ENCODE data around the gene MSL1. TPM values are rescaled to one million over a fixed set of nuclear protein-coding genes. Genes with fewer than 3 reads are reported as not detected.

Gene MSL1
- total RNA-seq, 1 experiment from 2014 or later: 49.4 TPM

GRCh38 chr17:40151414-40151963 is 29.7 kb downstream of the MSL1 start:
- Histone ChIP-seq H3K27ac (no peak overlapping the region), H3K9me3 (replicated peaks) (no peaks in the 10 kb centered on the region), H3K36me3 (peaks cover 89% of the 10 kb centered on the region), H3K27me3 (replicated peaks) (no peaks in the 10 kb centered on the region), H3K4me1 (replicated peaks) (no peaks in the 10 kb centered on the region), H3K4me3 (no peak overlapping the region)
- DNase-seq (ENCODE audit: low read depth in 1 of 2, low spot score in 2 of 2): no peak

GRCh38 chr17:40153603-40154236 is 31.9 kb downstream of the MSL1 start:
- DNase-seq (ENCODE audit: low read depth in 1 of 2, low spot score in 2 of 2): no peak
- Histone ChIP-seq H3K9me3 (replicated peaks) (no peaks in the 10 kb centered on the region), H3K27me3 (replicated peaks) (no peaks in the 10 kb centered on the region), H3K4me3 (no peak overlapping the region), H3K36me3 (peaks cover 74% of the 10 kb centered on the region), H3K27ac (no peak overlapping the region), H3K4me1 (replicated peaks) (no peaks in the 10 kb centered on the region)

GRCh38 chr17:40157973-40158372 is 36.2 kb downstream of the MSL1 start:
- no peaks in the 10 kb centered on the region for H3K27me3 ChIP-seq (replicated peaks)
- H3K9me3 ChIP-seq (replicated peaks): no peaks in the 10 kb centered on the region
- H3K4me1 ChIP-seq (replicated peaks): no peaks in the 10 kb centered on the region
- H3K4me3 ChIP-seq: no peak overlapping the region
- no peak overlapping the region for H3K27ac ChIP-seq
- DNase-seq (ENCODE audit: low read depth in 1 of 2, low spot score in 2 of 2): no peak
- peaks cover 63% of the 10 kb centered on the region for H3K36me3 ChIP-seq

GRCh38 chr17:40158438-40159013 is 36.8 kb downstream of the MSL1 start:
- H3K27ac ChIP-seq: no peak overlapping the region
- H3K27me3 ChIP-seq (replicated peaks): no peaks in the 10 kb centered on the region
- H3K4me3 ChIP-seq: no peak overlapping the region
- no peaks in the 10 kb centered on the region for H3K9me3 ChIP-seq (replicated peaks)
- DNase-seq (ENCODE audit: low read depth in 1 of 2, low spot score in 2 of 2): no peak
- no peaks in the 10 kb centered on the region for H3K4me1 ChIP-seq (replicated peaks)
- H3K36me3 ChIP-seq: peaks cover 63% of the 10 kb centered on the region

- Histone ChIP-seq H3K27ac (no peak overlapping the region), H3K4me1 (replicated peaks) (no peaks in the 10 kb centered on the region), H3K4me3 (no peak overlapping the region), H3K36me3 (peaks cover 65% of the 10 kb centered on the region), H3K27me3 (replicated peaks) (no peaks in the 10 kb centered on the region), H3K9me3 (replicated peaks) (no peaks in the 10 kb centered on the region)
- DNase-seq (ENCODE audit: low read depth in 1 of 2, low spot score in 2 of 2): no peak
Observed at GRCh38 chr17:40159456-40159855, 37.7 kb downstream of the MSL1 start.

GRCh38 chr17:40167685-40168261 is 46.0 kb downstream of the MSL1 start:
- Histone ChIP-seq H3K4me1 (replicated peaks) (0 out of 2 replicates have a peak, but pooled peaks cover 3% of the 10 kb centered on the region), H3K27me3 (replicated peaks) (no peaks in the 10 kb centered on the region), H3K27ac (no peak overlapping the region), H3K4me3 (no peak overlapping the region), H3K36me3 (peaks cover 90% of the 10 kb centered on the region), H3K9me3 (replicated peaks) (no peaks in the 10 kb centered on the region; the same call in 1 of the 2 replicates)
- DNase-seq (ENCODE audit: low read depth in 1 of 2, low spot score in 2 of 2): no peak

- peak in 1 of 2 experiments; percentile 47 for DNase-seq (ENCODE audit: low read depth in 1 of 2, low spot score in 2 of 2)
- Histone ChIP-seq H3K4me3 (no peak overlapping the region), H3K27me3 (replicated peaks) (no peaks in the 10 kb centered on the region), H3K27ac (no peak overlapping the region), H3K9me3 (replicated peaks) (no peaks in the 10 kb centered on the region; the same call in 1 of the 2 replicates), H3K36me3 (peaks cover 86% of the 10 kb centered on the region), H3K4me1 (replicated peaks) (0 out of 2 replicates have a peak, but pooled peaks cover 3% of the 10 kb centered on the region)
Observed at GRCh38 chr17:40168262-40168832, 46.6 kb downstream of the MSL1 start.

GRCh38 chr17:40170325-40170724 is 48.6 kb downstream of the MSL1 start:
- Histone ChIP-seq H3K4me1 (replicated peaks) (0 out of 2 replicates have a peak, but pooled peaks cover 3% of the 10 kb centered on the region), H3K27me3 (replicated peaks) (no peaks in the 10 kb centered on the region), H3K27ac (no peak overlapping the region), H3K36me3 (peaks cover 78% of the 10 kb centered on the region), H3K9me3 (replicated peaks) (no peaks in the 10 kb centered on the region; the same call in 1 of the 2 replicates), H3K4me3 (no peak overlapping the region)
- no peak for DNase-seq (ENCODE audit: low read depth in 1 of 2, low spot score in 2 of 2)

- Histone ChIP-seq H3K27ac (no peak overlapping the region), H3K27me3 (replicated peaks) (no peaks in the 10 kb centered on the region), H3K9me3 (replicated peaks) (no peaks in the 10 kb centered on the region; the same call in 1 of the 2 replicates), H3K4me3 (no peak overlapping the region), H3K36me3 (peaks cover 81% of the 10 kb centered on the region), H3K4me1 (replicated peaks) (0 out of 2 replicates have a peak, but pooled peaks cover 3% of the 10 kb centered on the region)
- no peak for DNase-seq (ENCODE audit: low read depth in 1 of 2, low spot score in 2 of 2)
Observed at GRCh38 chr17:40171750-40172149, 50.0 kb downstream of the MSL1 start.

- Histone ChIP-seq H3K27ac (no peak overlapping the region), H3K36me3 (peaks cover 74% of the 10 kb centered on the region), H3K4me3 (no peak overlapping the region), H3K9me3 (replicated peaks) (no peaks in the 10 kb centered on the region; the same call in 1 of the 2 replicates), H3K4me1 (replicated peaks) (0 out of 2 replicates have a peak, but pooled peaks cover under 1% of the 10 kb centered on the region), H3K27me3 (replicated peaks) (no peaks in the 10 kb centered on the region)
- DNase-seq (ENCODE audit: low read depth in 1 of 2, low spot score in 2 of 2): no peak
Observed at GRCh38 chr17:40173091-40173777, 51.5 kb downstream of the MSL1 start.

GRCh38 chr17:40173778-40174135 is 52.0 kb downstream of the MSL1 start:
- Histone ChIP-seq H3K36me3 (peaks cover 73% of the 10 kb centered on the region), H3K27me3 (replicated peaks) (no peaks in the 10 kb centered on the region), H3K9me3 (replicated peaks) (no peaks in the 10 kb centered on the region; the same call in 1 of the 2 replicates), H3K4me1 (replicated peaks) (no peaks in the 10 kb centered on the region), H3K4me3 (no peak overlapping the region), H3K27ac (no peak overlapping the region)
- no peak for DNase-seq (ENCODE audit: low read depth in 1 of 2, low spot score in 2 of 2)

GRCh38 chr17:40174514-40174913 is 52.7 kb downstream of the MSL1 start:
- DNase-seq (ENCODE audit: low read depth in 1 of 2, low spot score in 2 of 2): no peak
- H3K4me3 ChIP-seq: no peak overlapping the region
- H3K9me3 ChIP-seq (replicated peaks): no peaks in the 10 kb centered on the region; the same call in 1 of the 2 replicates
- peaks cover 65% of the 10 kb centered on the region for H3K36me3 ChIP-seq
- no peaks in the 10 kb centered on the region for H3K4me1 ChIP-seq (replicated peaks)
- H3K27me3 ChIP-seq (replicated peaks): no peaks in the 10 kb centered on the region
- no peak overlapping the region for H3K27ac ChIP-seq

GRCh38 chr17:40175928-40176753 is 54.4 kb downstream of the MSL1 start:
- no peak overlapping the region for H3K4me3 ChIP-seq
- no peaks in the 10 kb centered on the region for H3K9me3 ChIP-seq (replicated peaks)
- H3K27me3 ChIP-seq (replicated peaks): no peaks in the 10 kb centered on the region
- no peaks in the 10 kb centered on the region for H3K4me1 ChIP-seq (replicated peaks)
- no peak for DNase-seq (ENCODE audit: low read depth in 1 of 2, low spot score in 2 of 2)
- no peak overlapping the region for H3K27ac ChIP-seq
- H3K36me3 ChIP-seq: peaks cover 51% of the 10 kb centered on the region
